Stimulated activated naive CD4-positive, alpha-beta T cell treated with Interleukin-2 at 50 U/mL for 16 hours (primary cell): ENCODE measurements around the gene C19orf85.

Source experiments
- DNase-seq: peaks from one replicate; lab custom pipeline; 2025; lab: John Stamatoyannopoulos, UW

The C19orf85 gene

GRCh38 chr19:55489711-55490477 lies 25.3 kb upstream of the C19orf85 start:
- no peak for DNase-seq

- DNase-seq: no peak
Measured at GRCh38 chr19:55488986-55489710, 24.6 kb upstream of the C19orf85 start.

GRCh38 chr19:55487924-55488687 lies 23.6 kb upstream of the C19orf85 start, which contains the start of gene SSC5D:
SSC5D (plus strand) TSS chr19:55488436; CDS start chr19:55488590, 154 bp downstream.
- DNase-seq: no peak

- peak; percentile 35 for DNase-seq
Measured at GRCh38 chr19:55486971-55487923, 22.7 kb upstream of the C19orf85 start.

- DNase-seq: no peak
Measured at GRCh38 chr19:55486043-55486970, 21.8 kb upstream of the C19orf85 start.

GRCh38 chr19:55485439-55486011 lies 21.0 kb upstream of the C19orf85 start:
- no peak for DNase-seq

GRCh38 chr19:55484593-55485438 lies 20.3 kb upstream of the C19orf85 start, which contains the start of gene NAT14:
NAT14 (plus strand) TSS chr19:55485188; CDS start chr19:55485709, 521 bp downstream.
- peak; percentile 52 for DNase-seq

- DNase-seq: no peak
Measured at GRCh38 chr19:55483706-55484592, 19.4 kb upstream of the C19orf85 start.

- no peak for DNase-seq
Measured at GRCh38 chr19:55482967-55483705, 18.6 kb upstream of the C19orf85 start.

- no peak for DNase-seq
Measured at GRCh38 chr19:55482156-55482961, 17.8 kb upstream of the C19orf85 start.

- no peak for DNase-seq
Measured at GRCh38 chr19:55481794-55482155, 17.2 kb upstream of the C19orf85 start.

- DNase-seq: no peak
Measured at GRCh38 chr19:55481148-55481793, 16.7 kb upstream of the C19orf85 start.

GRCh38 chr19:55479451-55480230 lies 15.1 kb upstream of the C19orf85 start:
- no peak for DNase-seq

GRCh38 chr19:55479045-55479444 lies 14.5 kb upstream of the C19orf85 start:
- no peak for DNase-seq

GRCh38 chr19:55478364-55478763 lies 13.8 kb upstream of the C19orf85 start:
- DNase-seq: no peak
